ENCODE measurements around the gene DPH3. TPM values are rescaled to one million over a fixed set of nuclear protein-coding genes. Genes with fewer than 3 reads are reported as not detected.

DPH3 gene
- total RNA-seq, 1 experiment from 2014 or later: 16.2 TPM

- H3K27ac ChIP-seq: no peak overlapping the region
- ChIA-PET POLR2A (ENCODE audit: unreplicated experiment) (interaction anchor here (0.6 kb wide), 1 partner anchor 1123 kb away, joined by 9 read pairs; no protein-coding TSS in a partner anchor), CTCF (interaction anchor here (0.7 kb wide), 1 partner anchor 41 kb away, joined by 3 read pairs; no protein-coding TSS in a partner anchor)
- DNase-seq: no peak
- no peaks in the 10 kb centered on the region for H3K9me3 ChIP-seq (ENCODE audit: insufficient read depth, low read depth)
- 0 out of 2 replicates have a peak, but pooled peaks cover 3% of the 10 kb centered on the region for H3K9me2 ChIP-seq (ENCODE audit: insufficient read depth)
- H2AFZ ChIP-seq: no peak overlapping the region
- no peaks in the 10 kb centered on the region for H3K79me2 ChIP-seq (ENCODE audit: low read depth)
- TF ChIP-seq CTCF (conservative IDR thresholded peaks at IDR 0.05): no peak
- no peak for TF ChIP-seq EZH2 (IDR thresholded peaks at IDR 0.05; ENCODE audit: low read depth)
- no peaks in the 10 kb centered on the region for H3K4me1 ChIP-seq (replicated peaks; ENCODE audit: insufficient read depth)
- no peak overlapping the region for H3K4me2 ChIP-seq
- intact Hi-C loops (cut with micrococcal nuclease; ENCODE audit: unreplicated experiment): no loop called here
- H3F3A ChIP-seq (ENCODE audit: insufficient read depth, low read depth): no peaks in the 10 kb centered on the region
- H4K20me1 ChIP-seq (ENCODE audit: insufficient read depth): no peaks in the 10 kb centered on the region
- H3K36me3 ChIP-seq (ENCODE audit: low read depth): no peaks in the 10 kb centered on the region
- no peak overlapping the region for H3K4me3 ChIP-seq
- H3K27me3 ChIP-seq (ENCODE audit: insufficient read depth, low read depth): no peaks in the 10 kb centered on the region
- BruUV-seq (replicated peaks): no TSS peak
These were observed 37.2 kb downstream of the DPH3 start for GRCh38 chr3:16227566-16227965.

GRCh38 chr3:16224325-16224724 is 40.4 kb downstream of the DPH3 start:
- no TSS peak for BruUV-seq (replicated peaks)
- Histone ChIP-seq H3F3A (ENCODE audit: insufficient read depth, low read depth) (no peaks in the 10 kb centered on the region), H3K27ac (no peak overlapping the region), H3K27me3 (ENCODE audit: insufficient read depth, low read depth) (no peaks in the 10 kb centered on the region), H3K4me2 (no peak overlapping the region), H3K4me1 (replicated peaks; ENCODE audit: insufficient read depth) (no peaks in the 10 kb centered on the region), H3K4me3 (no peak overlapping the region), H3K9me3 (ENCODE audit: insufficient read depth, low read depth) (no peaks in the 10 kb centered on the region), H4K20me1 (ENCODE audit: insufficient read depth) (no peaks in the 10 kb centered on the region), H3K36me3 (ENCODE audit: low read depth) (no peaks in the 10 kb centered on the region), H3K79me2 (ENCODE audit: low read depth) (no peaks in the 10 kb centered on the region), H3K9me2 (ENCODE audit: insufficient read depth) (0 out of 2 replicates have a peak, but pooled peaks cover 3% of the 10 kb centered on the region), H2AFZ (no peak overlapping the region)
- ChIA-PET CTCF (no interaction called here), POLR2A (ENCODE audit: unreplicated experiment) (no interaction called here)
- intact Hi-C loops (cut with micrococcal nuclease; ENCODE audit: unreplicated experiment): no loop called here
- TF ChIP-seq EZH2 (IDR thresholded peaks at IDR 0.05; ENCODE audit: low read depth): no peak
- TF ChIP-seq CTCF (conservative IDR thresholded peaks at IDR 0.05): no peak
- no peak for DNase-seq

- Histone ChIP-seq H3K9me2 (ENCODE audit: insufficient read depth) (0 out of 2 replicates have a peak, but pooled peaks cover 3% of the 10 kb centered on the region), H4K20me1 (ENCODE audit: insufficient read depth) (no peaks in the 10 kb centered on the region), H3K36me3 (ENCODE audit: low read depth) (no peaks in the 10 kb centered on the region), H3K4me3 (no peak overlapping the region), H3K27ac (no peak overlapping the region), H2AFZ (no peak overlapping the region), H3K79me2 (ENCODE audit: low read depth) (no peaks in the 10 kb centered on the region), H3K4me1 (replicated peaks; ENCODE audit: insufficient read depth) (no peaks in the 10 kb centered on the region), H3K9me3 (ENCODE audit: insufficient read depth, low read depth) (no peaks in the 10 kb centered on the region), H3K27me3 (ENCODE audit: insufficient read depth, low read depth) (no peaks in the 10 kb centered on the region), H3K4me2 (no peak overlapping the region), H3F3A (ENCODE audit: insufficient read depth, low read depth) (no peaks in the 10 kb centered on the region)
- POLR2A ChIA-PET (ENCODE audit: unreplicated experiment): no interaction called here
- no TSS peak for BruUV-seq (replicated peaks)
- intact Hi-C loops (cut with micrococcal nuclease; ENCODE audit: unreplicated experiment): no loop called here
- DNase-seq: no peak
- CTCF ChIA-PET: no interaction called here
- no peak for TF ChIP-seq CTCF (conservative IDR thresholded peaks at IDR 0.05)
- TF ChIP-seq EZH2 (IDR thresholded peaks at IDR 0.05; ENCODE audit: low read depth): no peak
These were observed 42.2 kb downstream of the DPH3 start for GRCh38 chr3:16222547-16222946.

All from PC-9 (cell line).